ENCODE measurements around the gene MAN2A1. TPM values are rescaled to one million over a fixed set of nuclear protein-coding genes. Genes with fewer than 3 reads are reported as not detected.

MAN2A1 gene
- total RNA-seq (2022; extraction: Qiagen RNA extraction) = 10.5 to 16.7 TPM (median 13.2 TPM) in 5 replicates

GRCh38 chr5:109689740-109690241 is at the start of gene MAN2A1:
Gene MAN2A1 (plus strand): TSS chr5:109689927. CDS start chr5:109690418, 491 bp downstream.

